HK-2 (cell line): ENCODE measurements around the gene IGFBP5.

Experiments
- DNase-seq: peaks from one replicate; pipeline ENCODE4 v3.0.0-alpha.2; 2018; ENCODE audit not compliant: unreplicated experiment

IGFBP5 gene

GRCh38 chr2:216714376-216714775, 19.0 kb upstream of the IGFBP5 start:
- peak; percentile 33 for DNase-seq

GRCh38 chr2:216713691-216714336, 18.5 kb upstream of the IGFBP5 start:
- DNase-seq = peak; percentile 35

- DNase-seq = no peak
Observed at GRCh38 chr2:216711348-216711747, 16.0 kb upstream of the IGFBP5 start.

- DNase-seq = no peak
Observed at GRCh38 chr2:216710551-216711301, 15.4 kb upstream of the IGFBP5 start.

GRCh38 chr2:216702756-216703155, 7.4 kb upstream of the IGFBP5 start:
- DNase-seq = no peak

GRCh38 chr2:216701544-216701943, 6.2 kb upstream of the IGFBP5 start:
- DNase-seq = no peak

- no peak for DNase-seq
Observed at GRCh38 chr2:216700781-216701180, 5.4 kb upstream of the IGFBP5 start.

GRCh38 chr2:216700088-216700567, 4.8 kb upstream of the IGFBP5 start:
- no peak for DNase-seq

- DNase-seq = no peak
Observed at GRCh38 chr2:216698895-216699294, 3.5 kb upstream of the IGFBP5 start.

GRCh38 chr2:216698293-216698692, 2.9 kb upstream of the IGFBP5 start:
- no peak for DNase-seq

- DNase-seq = no peak
Observed at GRCh38 chr2:216696751-216697560, 1.6 kb upstream of the IGFBP5 start.

GRCh38 chr2:216696321-216696720, 972 bp upstream of the IGFBP5 start:
- no peak for DNase-seq

- no peak for DNase-seq
Observed at GRCh38 chr2:216694826-216695217, 527 bp downstream of the IGFBP5 start.

GRCh38 chr2:216694082-216694825, 1.1 kb downstream of the IGFBP5 start:
- DNase-seq = peak; percentile 35

GRCh38 chr2:216693414-216694080, 1.8 kb downstream of the IGFBP5 start:
- DNase-seq = no peak

- peak; percentile 45 for DNase-seq
Observed at GRCh38 chr2:216692636-216693413, 2.5 kb downstream of the IGFBP5 start.

GRCh38 chr2:216690853-216691741, 4.3 kb downstream of the IGFBP5 start:
- DNase-seq = no peak

GRCh38 chr2:216690456-216690852, 4.9 kb downstream of the IGFBP5 start:
- DNase-seq = no peak

GRCh38 chr2:216689397-216689796, 6.0 kb downstream of the IGFBP5 start:
- no peak for DNase-seq
